ENCODE data around the gene SHROOM4.

The SHROOM4 gene

GRCh38 chrX:50618788-50619558 is 195.0 kb downstream of the SHROOM4 start:
- DNase-seq (ENCODE audit: low spot score): no peak

GRCh38 chrX:50617183-50617582 is 196.8 kb downstream of the SHROOM4 start:
- no peak for DNase-seq (ENCODE audit: low spot score)

- DNase-seq (ENCODE audit: low spot score): no peak
Measured at GRCh38 chrX:50615570-50616158, 198.3 kb downstream of the SHROOM4 start.

DNA sequence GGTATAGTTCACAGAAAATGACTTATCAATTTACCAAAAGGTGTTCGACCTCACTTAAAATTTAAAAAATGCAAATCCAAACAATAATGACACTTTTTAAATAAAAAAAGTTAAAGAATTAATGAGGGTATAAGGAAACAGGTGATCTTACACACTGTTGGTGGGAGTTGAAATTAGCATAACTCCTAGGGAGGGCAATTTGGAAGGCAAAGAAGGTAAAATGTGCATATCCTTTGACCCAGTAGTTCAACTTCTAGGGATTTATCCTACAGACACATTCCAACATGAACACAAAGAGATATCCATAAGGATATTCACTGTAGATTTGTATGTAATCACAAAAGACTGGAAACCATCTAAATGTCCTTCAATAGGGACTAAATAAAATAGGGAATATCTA is 199.5 kb downstream of the SHROOM4 start:
- no peak for DNase-seq (ENCODE audit: low spot score)

DNA sequence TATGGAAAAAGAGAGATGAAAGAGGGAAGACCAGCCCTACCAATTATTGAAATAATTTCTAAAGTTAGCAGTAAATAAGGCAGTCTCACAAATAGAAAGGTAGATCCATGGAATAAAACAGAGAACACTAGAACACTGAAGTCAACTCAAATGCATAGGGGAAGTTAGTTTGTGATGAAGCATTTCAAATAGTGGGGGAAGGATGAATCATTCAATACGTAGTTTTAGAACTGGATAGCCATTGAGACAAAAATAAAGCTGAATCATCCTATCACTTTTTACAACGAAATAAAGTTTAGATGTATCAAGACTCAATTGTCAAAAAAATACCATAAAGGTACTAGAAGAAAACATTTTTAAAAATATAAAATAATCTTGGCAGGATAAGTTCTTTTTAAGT is 200.1 kb downstream of the SHROOM4 start:
- DNase-seq (ENCODE audit: low spot score): no peak

DNA sequence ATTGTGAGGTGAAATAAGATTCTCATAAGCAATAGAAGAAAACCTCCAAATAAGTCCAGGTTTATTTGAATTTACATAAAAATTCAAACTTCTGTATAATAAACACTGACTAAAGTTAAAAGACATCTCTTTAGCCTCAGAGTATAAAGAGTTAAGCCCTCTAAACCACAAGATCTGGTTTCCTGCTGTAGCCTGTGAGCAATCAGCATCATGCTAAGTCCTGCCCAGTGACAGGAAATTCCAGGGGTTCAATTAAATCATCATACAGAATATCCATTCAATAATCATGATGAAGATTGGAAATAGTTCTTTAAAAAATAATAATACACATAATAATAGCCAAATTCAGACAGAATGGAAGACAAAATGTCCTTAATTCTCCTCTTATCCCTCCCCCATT is 204.2 kb downstream of the SHROOM4 start:
- DNase-seq (ENCODE audit: low spot score): no peak

GRCh38 chrX:50606300-50606950 is 207.6 kb downstream of the SHROOM4 start:
- no peak for DNase-seq (ENCODE audit: low spot score)

- no peak for DNase-seq (ENCODE audit: low spot score)
Measured at GRCh38 chrX:50596056-50596455, 217.9 kb downstream of the SHROOM4 start.

DNA sequence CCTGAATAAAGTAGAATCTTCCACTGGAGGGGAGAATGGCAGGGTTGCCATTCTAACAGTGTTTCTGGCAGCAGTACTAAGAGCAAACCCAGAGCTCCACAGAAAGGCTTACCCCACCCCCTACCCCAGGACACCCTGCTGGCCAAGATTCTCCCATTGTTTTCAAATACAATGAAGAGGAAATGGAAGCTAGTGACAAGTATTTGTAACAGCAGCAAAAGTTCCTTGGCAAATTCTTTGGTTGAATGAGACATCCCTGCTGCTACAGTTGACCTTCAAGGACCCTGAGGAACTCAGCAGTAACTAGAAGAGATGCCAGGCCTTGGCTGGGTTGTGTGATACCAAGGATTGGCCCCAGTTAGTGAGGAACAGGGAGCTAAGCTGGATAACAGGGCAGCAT is 219.2 kb downstream of the SHROOM4 start:
- no peak for DNase-seq (ENCODE audit: low spot score)

GRCh38 chrX:50586980-50587379 is 227.0 kb downstream of the SHROOM4 start:
- no peak for DNase-seq (ENCODE audit: low spot score)

DNA sequence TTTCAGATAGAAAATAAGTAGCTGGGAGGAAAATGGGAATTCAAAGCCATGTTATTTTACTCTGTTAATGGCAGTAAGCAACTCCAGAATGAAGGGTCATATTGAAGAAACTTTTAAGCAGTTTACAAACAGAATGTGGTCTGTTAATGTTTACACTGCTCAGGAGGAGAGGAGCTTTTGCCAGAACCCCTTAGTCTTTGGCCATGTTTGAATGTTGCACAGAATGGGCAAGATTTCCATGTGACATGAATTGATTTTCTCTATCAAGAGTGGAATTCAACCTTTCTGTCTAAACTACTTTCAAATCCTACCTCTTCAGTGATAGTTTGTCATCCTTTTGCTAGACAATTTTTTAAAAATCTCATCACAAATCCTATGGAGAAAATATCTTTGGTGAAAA is 227.6 kb downstream of the SHROOM4 start:
- no peak for DNase-seq (ENCODE audit: low spot score)

GRCh38 chrX:50581405-50581804 is 232.6 kb downstream of the SHROOM4 start:
- DNase-seq (ENCODE audit: low spot score): no peak

DNA sequence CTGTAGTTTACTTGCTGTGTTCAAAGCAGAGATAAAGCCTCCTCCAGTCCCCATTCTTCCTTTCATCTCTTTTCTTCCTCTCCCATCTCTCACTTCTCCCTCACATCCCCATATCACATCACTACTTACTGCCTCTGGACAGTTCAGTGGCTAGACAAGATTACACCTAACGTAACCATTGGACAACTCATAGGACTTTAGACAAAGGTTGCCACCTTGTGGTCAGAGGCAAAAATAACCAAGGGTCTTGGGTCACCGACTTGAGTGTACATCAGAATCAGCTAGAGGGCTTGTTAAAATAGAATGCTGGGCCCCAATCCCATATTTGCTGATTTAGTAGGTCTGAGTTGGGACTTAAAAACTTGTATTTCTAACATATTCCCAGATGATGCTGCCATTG is 234.0 kb downstream of the SHROOM4 start:
- DNase-seq (ENCODE audit: low spot score): peak; percentile 46

DNA sequence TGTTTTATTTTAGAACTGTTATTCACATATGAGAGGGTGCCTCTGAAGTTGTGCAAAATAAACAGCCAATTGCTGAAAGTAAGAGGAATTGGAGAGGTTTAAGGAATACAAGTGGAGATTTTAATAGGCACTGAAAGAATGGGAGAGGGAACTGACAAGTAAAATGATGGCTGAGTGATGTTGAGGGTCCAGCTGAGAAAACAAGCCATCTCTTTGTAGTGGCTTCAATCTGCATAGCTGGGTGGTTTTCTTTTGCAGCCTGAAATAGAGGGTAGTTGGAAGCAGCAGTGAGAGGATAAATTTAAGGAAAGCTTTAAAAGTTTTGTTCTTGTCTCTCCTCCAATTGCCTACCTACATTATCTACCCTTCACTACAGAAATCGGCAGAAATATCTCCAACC is 236.7 kb downstream of the SHROOM4 start:
- no peak for DNase-seq (ENCODE audit: low spot score)

GRCh38 chrX:50567636-50568035 is 246.4 kb downstream of the SHROOM4 start:
- no peak for DNase-seq (ENCODE audit: low spot score)

- no peak for DNase-seq (ENCODE audit: low spot score)
Measured at GRCh38 chrX:50565718-50566117, 248.3 kb downstream of the SHROOM4 start.

Data from CD4-positive, alpha-beta T cell treated with Interleukin-2 at 100 ng/mL for 4 hours (primary cell).